ENCODE measurements around the gene CATSPER3. TPM values are rescaled to one million over a fixed set of nuclear protein-coding genes. Genes with fewer than 3 reads are reported as not detected.

Gene CATSPER3
- total and polyA plus RNA-seq, 9 donors = 0.36 to 0.85 (median 0.57) TPM

DNA sequence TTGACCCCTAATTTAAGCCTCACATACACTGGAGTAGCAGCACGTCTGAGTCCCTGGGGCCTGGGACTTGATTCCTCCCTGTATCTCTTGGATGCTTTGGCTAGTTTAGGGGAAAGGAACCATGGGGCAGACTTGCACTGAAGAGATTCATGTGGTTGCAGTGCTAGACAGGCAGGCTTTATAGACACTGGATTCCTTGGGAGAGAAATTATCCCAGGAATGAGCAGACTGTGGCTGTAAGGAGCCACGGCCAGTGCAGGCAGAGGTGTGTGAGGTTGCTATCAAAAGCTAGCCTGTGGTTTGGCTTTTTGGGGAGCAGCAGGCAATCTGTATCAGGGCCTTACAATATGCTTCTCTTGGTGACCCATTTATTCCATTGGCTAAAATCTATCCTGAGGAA, 86.8 kb downstream of the CATSPER3 start:
- H3K4me3 ChIP-seq = no peak overlapping the region
- intact Hi-C loops (cut with DNase I) = no loop called here
- H3K4me1 ChIP-seq (ENCODE audit: insufficient read depth) = no peaks in the 10 kb centered on the region
- no peaks in the 10 kb centered on the region for H3K9me3 ChIP-seq
- WGBS, 3 donors = 49 to 64% (median 59%) methylated on average over 2 of the region's 2 CpGs
- H3K27me3 ChIP-seq = no peaks in the 10 kb centered on the region
- DNase-seq = no peak
- no peaks in the 10 kb centered on the region for H3K36me3 ChIP-seq
- TF ChIP-seq, protein P1, sequence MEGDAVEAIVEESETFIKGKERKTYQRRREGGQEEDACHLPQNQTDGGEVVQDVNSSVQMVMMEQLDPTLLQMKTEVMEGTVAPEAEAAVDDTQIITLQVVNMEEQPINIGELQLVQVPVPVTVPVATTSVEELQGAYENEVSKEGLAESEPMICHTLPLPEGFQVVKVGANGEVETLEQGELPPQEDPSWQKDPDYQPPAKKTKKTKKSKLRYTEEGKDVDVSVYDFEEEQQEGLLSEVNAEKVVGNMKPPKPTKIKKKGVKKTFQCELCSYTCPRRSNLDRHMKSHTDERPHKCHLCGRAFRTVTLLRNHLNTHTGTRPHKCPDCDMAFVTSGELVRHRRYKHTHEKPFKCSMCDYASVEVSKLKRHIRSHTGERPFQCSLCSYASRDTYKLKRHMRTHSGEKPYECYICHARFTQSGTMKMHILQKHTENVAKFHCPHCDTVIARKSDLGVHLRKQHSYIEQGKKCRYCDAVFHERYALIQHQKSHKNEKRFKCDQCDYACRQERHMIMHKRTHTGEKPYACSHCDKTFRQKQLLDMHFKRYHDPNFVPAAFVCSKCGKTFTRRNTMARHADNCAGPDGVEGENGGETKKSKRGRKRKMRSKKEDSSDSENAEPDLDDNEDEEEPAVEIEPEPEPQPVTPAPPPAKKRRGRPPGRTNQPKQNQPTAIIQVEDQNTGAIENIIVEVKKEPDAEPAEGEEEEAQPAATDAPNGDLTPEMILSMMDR (IDR thresholded peaks at IDR 0.05) = no peak
- TF ChIP-seq POLR2A (IDR thresholded peaks at IDR 0.05) (no peak), EP300 (IDR thresholded peaks at IDR 0.05) (no peak)
- no peak overlapping the region for H3K27ac ChIP-seq

DNA sequence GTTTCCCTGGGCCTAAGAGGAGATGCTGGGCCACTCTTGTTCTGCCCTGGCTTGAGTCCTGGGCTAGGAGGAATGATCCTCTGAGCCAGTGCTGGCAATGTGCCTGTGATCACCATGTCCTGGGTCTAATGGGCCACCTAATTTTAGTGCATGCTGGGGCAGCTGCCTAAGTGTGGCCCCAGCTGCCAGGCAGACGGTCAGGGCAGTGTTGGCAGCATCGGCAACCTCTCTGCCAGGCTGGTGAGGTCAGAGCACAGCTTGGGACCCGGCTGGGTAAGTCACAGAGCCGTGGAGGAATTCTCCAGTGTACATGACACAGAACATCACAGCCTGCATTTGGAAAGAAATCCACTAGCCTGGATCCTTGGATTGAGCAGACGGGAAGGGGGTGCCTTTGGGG, 87.7 kb downstream of the CATSPER3 start:
- H3K4me3 ChIP-seq = no peak overlapping the region
- no peaks in the 10 kb centered on the region for H3K4me1 ChIP-seq (ENCODE audit: insufficient read depth)
- 55 to 71% (median 65%) methylated on average over 5 of the region's 5 CpGs for WGBS, 3 donors
- no peak for TF ChIP-seq POLR2A (IDR thresholded peaks at IDR 0.05)
- no peak for TF ChIP-seq EP300 (IDR thresholded peaks at IDR 0.05)
- TF ChIP-seq, protein P1 (IDR thresholded peaks at IDR 0.05) = no peak
- no peak for DNase-seq
- no peak overlapping the region for H3K27ac ChIP-seq
- H3K27me3 ChIP-seq = no peaks in the 10 kb centered on the region
- no peaks in the 10 kb centered on the region for H3K9me3 ChIP-seq
- intact Hi-C loops (cut with DNase I) = no loop called here
- no peaks in the 10 kb centered on the region for H3K36me3 ChIP-seq

DNA sequence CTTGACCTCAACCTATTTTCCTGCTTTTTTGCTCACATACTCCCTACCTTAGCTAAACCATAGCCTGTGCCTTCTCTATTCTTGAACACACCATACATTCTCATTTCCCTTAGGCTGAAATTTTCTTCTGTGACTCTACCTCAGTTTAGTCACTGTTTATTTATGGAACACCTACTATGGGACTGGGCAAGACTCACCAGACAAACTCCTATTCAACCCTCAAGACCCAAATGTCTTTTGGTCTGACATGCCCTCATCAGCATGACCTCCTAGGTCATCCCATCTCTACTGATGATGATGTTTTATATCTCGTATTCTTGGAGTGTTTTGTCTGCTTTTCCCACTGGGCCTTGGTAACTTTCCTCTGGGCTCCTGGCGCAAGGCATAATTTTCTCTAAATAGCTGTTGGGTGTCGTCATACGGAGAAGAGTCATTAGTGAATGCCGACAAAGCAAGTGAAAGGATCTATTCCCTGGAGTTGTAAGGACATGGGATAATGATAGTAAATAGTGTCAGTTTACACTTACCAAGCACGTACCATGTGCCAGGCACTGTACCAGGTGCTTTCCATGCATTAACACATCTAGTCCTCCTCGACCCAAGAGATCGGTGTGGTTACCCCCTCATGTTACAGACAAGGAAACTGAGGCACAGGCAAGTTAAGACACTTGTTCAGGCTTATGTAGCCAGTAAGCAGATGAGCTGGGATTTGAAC, 88.8 kb downstream of the CATSPER3 start:
- TF ChIP-seq POLR2A (IDR thresholded peaks at IDR 0.05) (no peak), EP300 (IDR thresholded peaks at IDR 0.05) (no peak)
- TF ChIP-seq, protein P1 (IDR thresholded peaks at IDR 0.05) = no peak
- H3K9me3 ChIP-seq = no peaks in the 10 kb centered on the region
- H3K4me3 ChIP-seq = no peak overlapping the region
- no peaks in the 10 kb centered on the region for H3K36me3 ChIP-seq
- no peaks in the 10 kb centered on the region for H3K4me1 ChIP-seq (ENCODE audit: insufficient read depth)
- no peaks in the 10 kb centered on the region for H3K27me3 ChIP-seq
- WGBS, 3 donors = 77 to 92% (median 82%) methylated on average over 8 of the region's 8 CpGs
- DNase-seq = no peak
- intact Hi-C loops (cut with DNase I) = no loop called here
- H3K27ac ChIP-seq = no peak overlapping the region

GRCh38 chr5:135057233-135057632, 89.5 kb downstream of the CATSPER3 start:
- no peaks in the 10 kb centered on the region for H3K9me3 ChIP-seq
- H3K27me3 ChIP-seq = no peaks in the 10 kb centered on the region
- no peaks in the 10 kb centered on the region for H3K36me3 ChIP-seq
- H3K4me3 ChIP-seq = no peak overlapping the region
- intact Hi-C loops (cut with DNase I) = no loop called here
- no peak for DNase-seq
- WGBS, 3 donors = 67 to 74% (median 71%) methylated on average over 2 of the region's 2 CpGs
- TF ChIP-seq, protein P1 (IDR thresholded peaks at IDR 0.05) = no peak
- TF ChIP-seq POLR2A (IDR thresholded peaks at IDR 0.05) = no peak
- TF ChIP-seq EP300 (IDR thresholded peaks at IDR 0.05) = no peak
- H3K27ac ChIP-seq = no peak overlapping the region
- no peaks in the 10 kb centered on the region for H3K4me1 ChIP-seq (ENCODE audit: insufficient read depth)

Data from ovary (tissue), 9 donors.